IMR-90 (cell line): Measurements from ENCODE around the gene DCN. TPM values are rescaled to one million over a fixed set of nuclear protein-coding genes. Genes with fewer than 3 reads are reported as not detected.

Source experiments
- ATAC-seq: fragments of 200-7000 bp; cut with Tn5 transposase; 2 replicates; pipeline ENCODE4 v1.9.1; 2020; ENCODE audit warnings: low read depth, mild to moderate bottlenecking, moderate library complexity
- BruUV-seq: library from RNA; stranded (reverse); fragments of 400-500 nt; replicated peaks from 2 replicates; lab custom pipeline; 2021; lab: Mats Ljungman, UMichigan
- CTCF ChIA-PET: fragments of 300-600 bp; formaldehyde crosslinking; extraction: SDS; loops from one replicate; lab custom pipeline; 2021; ENCODE audit warnings: antibody characterized with exemption; lab: Yijun Ruan, JAX
- POLR2A ChIA-PET: fragments of 300-600 bp; sonication (Branson Sonifier 250); formaldehyde crosslinking; loops from one replicate; lab custom pipeline; 2022; ENCODE audit warnings: antibody characterized with exemption; ENCODE audit not compliant: unreplicated experiment; lab: Charles Lee
- DNase-seq: peaks from one replicate; pipeline ENCODE4 v3.0.0; 2013
- H2AFZ ChIP-seq: replicated peaks from 2 replicates; pipeline ENCODE3; 2013; ENCODE audit warnings: low read length, mild to moderate bottlenecking; ENCODE audit not compliant: poor library complexity
- H2AK5ac ChIP-seq: 2 replicates; pipeline ENCODE4 v1.6.1; 2013; ENCODE audit warnings: low read depth, low read length, inconsistent platforms
- H2AK9ac ChIP-seq: replicated peaks from 2 replicates; pipeline ENCODE3; 2013; ENCODE audit warnings: mild to moderate bottlenecking, low read depth, low read length, moderate library complexity; ENCODE audit not compliant: poor library complexity
- H2BK120ac ChIP-seq: 2 replicates; pipeline ENCODE4 v1.6.1; 2013; ENCODE audit warnings: low read depth, low read length, inconsistent platforms
- H2BK15ac ChIP-seq: 3 replicates; pipeline ENCODE4 v1.6.1; 2013; ENCODE audit warnings: low read depth, low read length, inconsistent platforms
- H2BK20ac ChIP-seq: 2 replicates; pipeline ENCODE4 v1.6.1; 2013; ENCODE audit warnings: low read depth, mild to moderate bottlenecking, inconsistent platforms, low read length, moderate library complexity
- H2BK5ac ChIP-seq: 2 replicates; pipeline ENCODE4 v1.6.1; 2013; ENCODE audit warnings: mild to moderate bottlenecking, low read depth, low read length, inconsistent platforms; ENCODE audit not compliant: poor library complexity, severe bottlenecking
- H3K14ac ChIP-seq: replicated peaks from 2 replicates; pipeline ENCODE4 v1.6.1; 2013; ENCODE audit warnings: low read depth, low read length, inconsistent platforms
- H3K18ac ChIP-seq: 2 replicates; pipeline ENCODE4 v1.6.1; 2013; ENCODE audit warnings: low read depth, low read length, control low read depth
- H3K23ac ChIP-seq: 2 replicates; pipeline ENCODE4 v1.6.1; 2013; ENCODE audit warnings: low read depth, low read length, inconsistent platforms
- H3K27ac ChIP-seq: 2 replicates; pipeline ENCODE4 v1.5.1; 2013; ENCODE audit warnings: mild to moderate bottlenecking, control low read depth, low read length; ENCODE audit not compliant: insufficient read depth
- H3K27me3 ChIP-seq: 2 replicates; pipeline ENCODE4 v1.6.1; 2013; ENCODE audit warnings: low read length; ENCODE audit not compliant: control insufficient read depth, insufficient read depth
- H3K36me3 ChIP-seq: 2 replicates; pipeline ENCODE4 v1.6.1; 2013; ENCODE audit warnings: low read length, mixed read lengths; ENCODE audit not compliant: control insufficient read depth, insufficient read depth
- H3K4ac ChIP-seq: 2 replicates; pipeline ENCODE4 v1.6.1; 2013; ENCODE audit warnings: low read depth, low read length, inconsistent platforms
- H3K4me1 ChIP-seq: 2 replicates; pipeline ENCODE4 v1.6.1; 2013; ENCODE audit warnings: low read length, mixed read lengths; ENCODE audit not compliant: control insufficient read depth, insufficient read depth
- H3K4me2 ChIP-seq: 2 replicates; pipeline ENCODE4 v1.6.1; 2013; ENCODE audit warnings: low read depth, mild to moderate bottlenecking, control low read depth, low read length, moderate library complexity
- H3K4me3 ChIP-seq: 2 replicates; pipeline ENCODE4 v1.5.1; 2013; ENCODE audit warnings: low read depth, mild to moderate bottlenecking, control low read depth, low read length, moderate library complexity; ENCODE audit not compliant: insufficient read depth
- H3K56ac ChIP-seq: 2 replicates; pipeline ENCODE4 v1.6.1; 2013; ENCODE audit warnings: low read length, inconsistent platforms; ENCODE audit not compliant: insufficient read depth; ENCODE audit errors: extremely low read depth
- H3K79me1 ChIP-seq, 2 experiments: 2 replicates each; pipeline ENCODE4 v1.6.1; 2013; ENCODE audit warnings: low read length in 2 of 2, inconsistent platforms in 1 of 2, low read depth in 1 of 2
- H3K9ac ChIP-seq: 2 replicates; pipeline ENCODE4 v1.6.1; 2013; ENCODE audit warnings: low read depth, low read length, control low read depth
- H3K9me1 ChIP-seq: 2 replicates; pipeline ENCODE4 v1.6.1; 2013; ENCODE audit warnings: low read length, inconsistent platforms; ENCODE audit not compliant: insufficient read depth
- H3K9me3 ChIP-seq: 2 replicates; pipeline ENCODE4 v1.6.1; 2013; ENCODE audit warnings: low read length; ENCODE audit not compliant: control insufficient read depth, insufficient read depth
- H4K20me1 ChIP-seq: 2 replicates; pipeline ENCODE4 v1.6.1; 2013; ENCODE audit warnings: low read length, inconsistent platforms; ENCODE audit not compliant: insufficient read depth
- H4K5ac ChIP-seq: 2 replicates; pipeline ENCODE4 v1.6.1; 2013; ENCODE audit warnings: mild to moderate bottlenecking, low read depth, low read length, control low read depth
- H4K8ac ChIP-seq, 2 experiments: 2 replicates each; pipeline ENCODE4 v1.6.1; 2013; ENCODE audit warnings: low read depth in 2 of 2, low read length in 2 of 2, control low read depth in 1 of 2, inconsistent platforms in 1 of 2
- H4K91ac ChIP-seq: 2 replicates; pipeline ENCODE4 v1.6.1; 2013; ENCODE audit warnings: low read depth, low read length, inconsistent platforms; ENCODE audit not compliant: insufficient read depth
- BHLHE40 ChIP-seq: fragments of 150-350 bp; IDR thresholded peaks from 2 replicates; pipeline ENCODE4 v1.6.1; 2016; ENCODE audit warnings: mild to moderate bottlenecking, low read depth, low read length
- FOS ChIP-seq: fragments of 150-350 bp; IDR thresholded peaks from 2 replicates; pipeline ENCODE4 v1.6.1; 2016; ENCODE audit warnings: low read depth, low read length
- RCOR1 ChIP-seq: IDR thresholded peaks from 2 replicates; pipeline ENCODE4 v1.6.1; 2012; ENCODE audit warnings: mild to moderate bottlenecking, low read length, improper control_type of control experiment; ENCODE audit not compliant: insufficient replicate concordance
- WGBS, 2 experiments: methylation state at CpG; one replicate each; pipeline versions ENCODE4 v1.1.5 to v1.1.7; 2013; ENCODE audit warnings: missing lambda C conversion rate in 2 of 2; ENCODE audit not compliant: insufficient read length in 1 of 2; ENCODE audit errors: extremely low coverage in 2 of 2; 5-methylcytosine and 5-hydroxymethylcytosine counted together
- dilution Hi-C: fragments of 300-500 bp; cut with HindIII; formaldehyde crosslinking; loops from one replicate; pipeline ENCODE4 v1.14.3; 2018; ENCODE audit warnings: low sequenced_read_pairs; ENCODE audit not compliant: unreplicated experiment
- in situ Hi-C: fragments of 300-500 bp; cut with MboI; formaldehyde crosslinking; loops from 3 replicates; pipeline ENCODE4 v1.14.3; 2019; ENCODE audit warnings: low sequenced_read_pairs, inconsistent platforms, mixed read lengths
- intact Hi-C: fragments of 100-400 bp; cut with micrococcal nuclease; formaldehyde crosslinking; loops from 2 replicates; pipeline ENCODE4 v1.10.0; 2022
- polyA plus RNA-seq, 3 experiments: library from polyadenylated mRNA; depleted of rRNA; stranded (reverse); fragments of >200 nt; gene quantifications; 2 replicates each; pipeline ENCODE4 v1.2.3, GENCODE V29; 2012; ENCODE audit warnings: low replicate concordance in 1 of 3
- total RNA-seq: library from RNA; depleted of rRNA; stranded (reverse); fragments of >200 nt; gene quantifications from 2 replicates; pipeline ENCODE4 v1.2.3, GENCODE V29; 2012

DCN gene
- total and polyA plus RNA-seq, 2 of the 4 experiments (the other 2 are of a cell fraction), result 241 to 965 TPM

GRCh38 chr12:91179966-91180561 lies 2.6 kb downstream of the DCN start:
- Histone ChIP-seq H3K18ac (peak overlapping the region; percentile 100), H3K4me1 (peaks cover 6% of the 10 kb centered on the region; the same call in 1 of the 2 replicates), H3K23ac (peak overlapping the region; percentile 99; the same call in 1 of the 2 replicates), H2BK20ac (peak overlapping the region; percentile 51; the same call in 1 of the 2 replicates), H3K4me2 (peak overlapping the region; percentile 93), H3K56ac (peak overlapping the region; percentile 100; the same call in 1 of the 2 replicates), H4K5ac (peak overlapping the region; percentile 91), H3K27me3 (no peaks in the 10 kb centered on the region), H2AK9ac (no peak overlapping the region), H3K79me1 (peaks cover 2 to 16% of the 10 kb centered on the region in 2 experiments; a peak in 3 of 4 replicates), H2BK5ac (peak overlapping the region; percentile 100), H3K9me1 (no peaks in the 10 kb centered on the region), H3K14ac (no peak overlapping the region; the same call in 1 of the 2 replicates), H4K8ac (peak overlapping the region in 1 of 2 experiments; percentile 88; a peak in 1 of 4 replicates), H2AFZ (no peak overlapping the region), H4K20me1 (no peaks in the 10 kb centered on the region), H3K4me3 (peak overlapping the region; percentile 94), H3K27ac (peak overlapping the region; percentile 99; the same call in 1 of the 2 replicates), H3K4ac (peak overlapping the region; percentile 86), H3K9ac (peak overlapping the region; percentile 98), H2BK120ac (peak overlapping the region; percentile 96), H3K36me3 (peaks cover 19% of the 10 kb centered on the region), H2AK5ac (no peak overlapping the region), H3K9me3 (no peaks in the 10 kb centered on the region), H4K91ac (peak overlapping the region; percentile 99), H2BK15ac (no peak overlapping the region)
- BruUV-seq, result no TSS peak
- ATAC-seq (no peak), DNase-seq (no peak)
- TF ChIP-seq RCOR1 (no peak), FOS (no peak), BHLHE40 (no peak)
- whole genome bisulfite sequencing, 2 experiments, result no CpG with 5 or more reads among the region's 5 CpGs
- CTCF ChIA-PET, result interaction anchor here (0.7 to 1.2 kb wide), 3 partner anchors 146 to 202 kb away, joined by 3 to 4 read pairs (median 3); no protein-coding TSS in a partner anchor
- in situ Hi-C loops (loop anchor here (5.0 kb wide), 1 partner anchor 147 kb away; no protein-coding TSS in a partner anchor), intact Hi-C loops (loop anchor here (2.0 to 5.0 kb wide), 2 partner anchors 62 to 201 kb away; no protein-coding TSS in a partner anchor), dilution Hi-C loops (no loop called here)
- POLR2A ChIA-PET, result interaction anchor here (0.6 to 2.7 kb wide), 8 partner anchors 9 to 200 kb away, joined by 3 to 10 read pairs (median 4); no protein-coding TSS in a partner anchor
